Hematopoietic multipotent progenitor cell treated with erythropoietin and hydrocortisone succinate and interleukin-3 and kit ligand, for 8 days (in vitro differentiated cells): ENCODE data around the gene FAM83F.

Source experiments
- DNase-seq: peaks from one replicate; pipeline ENCODE4 v3.0.0-alpha.2; 2015

Gene FAM83F

GRCh38 chr22:40039482-40040115, 44.8 kb downstream of the FAM83F start:
- no peak for DNase-seq

- DNase-seq, result peak; percentile 91
Observed at GRCh38 chr22:40040927-40041326, 46.2 kb downstream of the FAM83F start.

GRCh38 chr22:40041366-40042137, 46.8 kb downstream of the FAM83F start:
- no peak for DNase-seq

- no peak for DNase-seq
Observed at GRCh38 chr22:40042312-40042711, 47.6 kb downstream of the FAM83F start.

GRCh38 chr22:40043081-40043480, 48.3 kb downstream of the FAM83F start:
- no peak for DNase-seq

GRCh38 chr22:40043793-40044101, 49.0 kb downstream of the FAM83F start:
- no peak for DNase-seq

GRCh38 chr22:40044102-40044869, 49.5 kb downstream of the FAM83F start:
- peak; percentile 100 for DNase-seq

GRCh38 chr22:40044870-40045834, 50.4 kb downstream of the FAM83F start:
- DNase-seq, result peak; percentile 33

- no peak for DNase-seq
Observed at GRCh38 chr22:40046126-40046525, 51.4 kb downstream of the FAM83F start.

- no peak for DNase-seq
Observed at GRCh38 chr22:40050258-40050657, 55.5 kb downstream of the FAM83F start.

- DNase-seq, result no peak
Observed at GRCh38 chr22:40051322-40051721, 56.6 kb downstream of the FAM83F start.

GRCh38 chr22:40053460-40053859, 58.7 kb downstream of the FAM83F start:
- DNase-seq, result no peak

- no peak for DNase-seq
Observed at GRCh38 chr22:40054486-40054885, 59.7 kb downstream of the FAM83F start.

GRCh38 chr22:40055143-40055883, 60.6 kb downstream of the FAM83F start:
- peak; percentile 59 for DNase-seq

- DNase-seq, result no peak
Observed at GRCh38 chr22:40056154-40056553, 61.4 kb downstream of the FAM83F start.

GRCh38 chr22:40056559-40056958, 61.8 kb downstream of the FAM83F start:
- no peak for DNase-seq

- DNase-seq, result no peak
Observed at GRCh38 chr22:40057652-40058051, 62.9 kb downstream of the FAM83F start.

- DNase-seq, result peak; percentile 40
Observed at GRCh38 chr22:40058265-40058664, 63.5 kb downstream of the FAM83F start.

- no peak for DNase-seq
Observed at GRCh38 chr22:40065981-40066380, 71.2 kb downstream of the FAM83F start.

GRCh38 chr22:40067639-40068038, 72.9 kb downstream of the FAM83F start:
- DNase-seq, result no peak

GRCh38 chr22:40070701-40071100, 75.9 kb downstream of the FAM83F start:
- no peak for DNase-seq

GRCh38 chr22:40071720-40072119, 77.0 kb downstream of the FAM83F start:
- no peak for DNase-seq
